Astrocyte of the cerebellum (primary cell): Measurements from ENCODE around the gene IL34.

Source experiments
- DNase-seq: peaks from one replicate; pipeline ENCODE4 v3.0.0-alpha.2; 2011; ENCODE audit warnings: low read depth
- H3K4me3 ChIP-seq: 2 replicates; pipeline ENCODE4 v1.5.1; 2011; ENCODE audit warnings: mild to moderate bottlenecking, low read depth, low read length, moderate library complexity
- in situ Hi-C: cut with HindIII; loops from 2 replicates; pipeline ENCODE4 v1.10.0; 2017; ENCODE audit warnings: low sequenced_read_pairs
- TF ChIP-seq, protein P1 (sequence below): IDR thresholded peaks from 2 replicates; pipeline ENCODE4 v1.5.1; 2012; ENCODE audit warnings: low read length, low read depth, moderate library complexity, mild to moderate bottlenecking; ENCODE audit errors: missing control alignments

The IL34 gene

DNA sequence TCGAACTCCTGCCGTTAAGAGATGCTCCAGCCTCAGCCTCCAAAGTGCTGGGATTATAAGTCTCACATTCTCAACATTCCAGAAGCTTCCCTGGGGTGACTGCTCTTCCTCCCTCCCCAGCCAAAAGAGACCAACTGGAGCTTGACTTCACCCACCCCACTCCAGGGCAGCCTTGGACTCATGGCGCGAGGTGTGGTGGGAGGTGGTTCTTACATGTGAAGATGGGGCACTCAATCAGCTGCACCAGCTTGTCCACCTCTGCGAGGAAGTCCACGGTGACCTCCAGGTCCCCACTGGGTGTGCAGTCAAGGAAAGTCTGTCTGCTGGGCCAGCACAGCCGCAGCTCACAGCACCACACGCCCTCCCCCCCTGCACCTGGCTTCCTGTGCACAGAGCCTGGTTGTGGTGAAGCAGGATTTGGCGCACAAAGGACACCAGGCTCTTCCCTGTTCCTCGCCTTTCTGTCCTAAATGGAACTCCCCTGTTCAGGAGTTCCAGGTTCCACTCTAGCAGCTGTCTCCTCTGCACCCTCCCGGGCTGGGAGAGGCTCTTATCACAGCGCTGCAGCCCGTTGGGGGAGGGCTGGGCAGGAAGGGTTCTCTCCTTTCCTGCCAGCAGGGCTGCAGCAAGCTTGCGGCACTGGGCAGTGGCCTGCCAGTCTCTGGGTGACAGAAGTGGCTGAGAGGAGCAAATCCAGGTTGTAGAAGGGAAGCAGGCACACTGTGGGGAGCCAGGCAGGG is 49.1 kb downstream of the IL34 start:
- TF ChIP-seq, protein P1, sequence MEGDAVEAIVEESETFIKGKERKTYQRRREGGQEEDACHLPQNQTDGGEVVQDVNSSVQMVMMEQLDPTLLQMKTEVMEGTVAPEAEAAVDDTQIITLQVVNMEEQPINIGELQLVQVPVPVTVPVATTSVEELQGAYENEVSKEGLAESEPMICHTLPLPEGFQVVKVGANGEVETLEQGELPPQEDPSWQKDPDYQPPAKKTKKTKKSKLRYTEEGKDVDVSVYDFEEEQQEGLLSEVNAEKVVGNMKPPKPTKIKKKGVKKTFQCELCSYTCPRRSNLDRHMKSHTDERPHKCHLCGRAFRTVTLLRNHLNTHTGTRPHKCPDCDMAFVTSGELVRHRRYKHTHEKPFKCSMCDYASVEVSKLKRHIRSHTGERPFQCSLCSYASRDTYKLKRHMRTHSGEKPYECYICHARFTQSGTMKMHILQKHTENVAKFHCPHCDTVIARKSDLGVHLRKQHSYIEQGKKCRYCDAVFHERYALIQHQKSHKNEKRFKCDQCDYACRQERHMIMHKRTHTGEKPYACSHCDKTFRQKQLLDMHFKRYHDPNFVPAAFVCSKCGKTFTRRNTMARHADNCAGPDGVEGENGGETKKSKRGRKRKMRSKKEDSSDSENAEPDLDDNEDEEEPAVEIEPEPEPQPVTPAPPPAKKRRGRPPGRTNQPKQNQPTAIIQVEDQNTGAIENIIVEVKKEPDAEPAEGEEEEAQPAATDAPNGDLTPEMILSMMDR, result no peak
- in situ Hi-C loops, result loop anchor here (5.0 kb wide), 1 partner anchor 67 kb away; no protein-coding TSS in a partner anchor
- H3K4me3 ChIP-seq, result no peak overlapping the region

DNA sequence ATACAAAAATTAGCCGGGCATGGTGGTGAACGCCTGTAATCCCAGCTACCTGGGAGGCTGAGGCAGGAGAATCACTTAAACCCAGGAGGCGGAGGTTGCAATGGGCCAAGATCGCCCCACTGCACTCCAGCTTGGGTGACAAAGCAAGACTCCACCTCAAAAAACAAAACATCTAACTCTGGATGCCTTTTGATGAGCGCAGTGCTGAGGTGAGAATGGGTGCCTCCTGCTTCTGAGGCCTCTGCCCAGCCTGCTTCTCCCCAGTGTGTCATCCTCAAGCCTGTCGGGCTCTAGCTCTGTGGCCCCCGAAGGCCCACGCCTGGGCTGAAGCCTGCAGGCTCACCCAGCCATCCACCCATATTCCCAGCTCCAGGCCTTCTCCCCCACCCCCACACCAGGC is 50.0 kb downstream of the IL34 start:
- in situ Hi-C loops, result loop anchor here (5.0 kb wide), 1 partner anchor 66 kb away; no protein-coding TSS in a partner anchor
- H3K4me3 ChIP-seq, result no peak overlapping the region
- DNase-seq, result no peak
- TF ChIP-seq, protein P1, result no peak

More for the DNA sequence above, 49.1 kb downstream of the IL34 start:
- DNase-seq, result no peak

DNA sequence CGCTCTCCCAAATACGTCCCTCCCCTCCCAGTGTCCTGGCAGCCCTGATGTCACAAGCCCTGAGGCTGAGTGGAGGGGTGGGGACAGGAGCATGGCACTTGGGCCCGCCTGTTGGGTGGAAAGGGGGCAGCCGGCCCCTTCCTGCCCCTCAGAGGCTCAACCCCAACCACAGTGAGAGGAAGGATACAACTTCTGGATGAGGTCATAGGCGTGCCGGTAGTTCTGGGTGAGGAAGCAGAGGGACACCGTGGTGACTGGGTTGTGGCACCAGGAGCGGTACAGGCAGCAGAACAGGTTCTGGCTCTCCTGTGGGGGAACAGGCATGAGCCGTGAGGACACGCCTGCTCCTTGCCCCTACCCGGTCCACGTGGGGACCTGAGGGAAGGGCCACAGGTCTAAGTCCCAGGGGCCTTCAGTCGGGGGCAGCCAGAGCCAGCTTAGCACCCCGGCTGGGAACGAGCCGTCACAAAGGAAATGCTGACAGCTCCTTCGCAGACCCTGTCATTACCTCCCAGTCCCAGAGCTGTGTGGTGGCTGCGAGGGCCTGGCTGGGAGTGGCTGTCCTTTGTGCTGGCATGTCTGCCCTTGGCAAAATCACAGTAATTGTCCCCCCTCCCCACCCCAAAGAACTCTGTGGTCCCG is 50.7 kb downstream of the IL34 start:
- in situ Hi-C loops, result loop anchor here (5.0 kb wide), 1 partner anchor 65 kb away; no protein-coding TSS in a partner anchor
- DNase-seq, result no peak
- TF ChIP-seq, protein P1, result no peak
- no peak overlapping the region for H3K4me3 ChIP-seq

DNA sequence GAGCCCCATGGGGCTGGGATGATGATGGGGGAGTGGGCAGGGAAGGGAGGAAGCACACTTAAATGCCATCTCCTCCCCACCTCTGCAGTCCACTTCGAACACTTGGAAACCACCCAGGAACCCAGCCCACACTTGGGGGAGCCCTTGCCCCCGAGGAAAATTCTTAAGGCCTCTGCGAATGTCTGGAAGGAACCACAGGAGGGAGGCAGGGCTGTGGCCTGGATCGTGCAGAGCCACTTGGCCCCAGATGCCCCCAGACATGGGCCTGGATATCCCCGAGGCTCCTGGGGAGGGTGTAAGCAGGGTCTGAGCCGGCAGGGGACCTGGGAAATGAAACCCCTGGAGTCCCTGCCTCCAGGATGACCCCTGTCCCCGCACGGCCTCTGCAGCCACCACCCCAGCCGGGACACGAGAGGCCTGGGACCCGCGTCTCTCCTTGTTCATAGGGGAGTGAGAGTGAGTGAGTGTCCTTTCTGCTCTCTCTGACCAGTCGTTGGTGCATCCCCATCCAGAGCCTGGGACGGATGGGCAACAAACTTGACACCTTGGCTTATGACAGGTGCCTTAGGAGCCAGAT is 51.3 kb downstream of the IL34 start:
- no peak overlapping the region for H3K4me3 ChIP-seq
- in situ Hi-C loops, result loop anchor here (5.0 kb wide), 1 partner anchor 65 kb away; no protein-coding TSS in a partner anchor
- DNase-seq, result peak; percentile 49
- TF ChIP-seq, protein P1, result peak; percentile 10

DNA sequence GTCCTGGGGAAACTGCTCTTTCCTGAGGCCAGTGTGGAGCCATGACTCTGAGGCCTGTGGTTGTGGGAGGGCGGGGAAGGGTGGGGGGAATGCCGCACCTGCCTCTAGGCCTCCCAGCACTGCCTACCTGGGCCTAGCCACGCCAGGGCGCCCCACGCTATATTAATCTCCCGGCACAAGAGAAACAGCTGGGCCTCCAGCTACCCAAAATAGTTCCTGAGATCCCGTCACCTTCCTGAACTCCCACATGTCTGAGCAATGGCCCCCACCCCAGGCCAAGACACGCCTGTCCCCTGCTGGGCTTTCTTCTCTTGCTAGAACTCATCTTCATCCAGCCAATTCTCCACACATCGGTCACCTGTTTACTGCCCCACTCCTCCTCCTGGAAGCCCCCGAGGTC is 52.5 kb downstream of the IL34 start:
- TF ChIP-seq, protein P1, result no peak
- in situ Hi-C loops, result loop anchor here (5.0 kb wide), 1 partner anchor 63 kb away; no protein-coding TSS in a partner anchor
- DNase-seq, result no peak
- no peak overlapping the region for H3K4me3 ChIP-seq

DNA sequence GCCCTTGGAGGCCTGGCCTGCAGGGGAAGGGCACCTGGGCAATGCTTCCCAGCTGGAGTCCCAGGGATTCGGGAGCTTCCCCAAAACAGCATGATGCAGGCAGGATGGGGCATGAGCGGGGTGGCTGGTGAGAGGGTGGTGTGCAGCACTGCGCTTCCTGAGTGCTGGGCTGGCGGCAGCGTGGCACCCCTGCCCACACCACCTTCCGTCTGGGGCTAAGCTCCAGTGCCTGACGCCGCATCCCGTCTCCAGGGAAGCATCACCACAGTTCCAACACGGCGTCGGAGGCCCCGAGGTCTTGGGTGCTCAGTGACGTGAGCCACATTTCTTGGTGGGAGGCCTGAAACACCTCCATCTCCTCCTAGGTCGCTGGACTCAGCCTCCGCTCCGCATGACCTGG is 53.3 kb downstream of the IL34 start:
- no peak overlapping the region for H3K4me3 ChIP-seq
- DNase-seq, result no peak
- TF ChIP-seq, protein P1, result no peak
- in situ Hi-C loops, result loop anchor here (5.0 kb wide), 1 partner anchor 63 kb away; no protein-coding TSS in a partner anchor
